Activated naive CD8-positive, alpha-beta T cell treated with anti-CD3 and anti-CD28 coated beads, Interleukin-2, amount 10 ng/mL, durations not matched to agents 7 days and 5 days (primary cell): ENCODE results near the gene MPHOSPH6. TPM values are rescaled to one million over a fixed set of nuclear protein-coding genes. Genes with fewer than 3 reads are reported as not detected.
"Not testable (repeated sequence)": the region's sequence is repeated elsewhere in the genome, so short reads cannot be mapped to it uniquely, and the experiment has no call there.

Experiments used
- ATAC-seq: fragments of 150-1000 bp; cut with Tn5 transposase; one replicate; pipeline ENCODE4 v1.10.0; 2021; ENCODE audit warnings: low read depth, moderate library complexity
- POLR2A ChIA-PET: fragments of 350-600 bp; sonication (Branson Sonifier 250); formaldehyde crosslinking; loops from one replicate; lab custom pipeline; 2021; ENCODE audit warnings: antibody characterized with exemption; lab: Charles Lee
- DNase-seq: peaks from one replicate; pipeline ENCODE4 v3.0.0; 2021
- H3K27ac Mint-ChIP-seq: one replicate; pipeline ENCODE4 v1.8.0; 2022; ENCODE audit warnings: mild to moderate bottlenecking, mixed read lengths
- H3K27me3 Mint-ChIP-seq: one replicate; pipeline ENCODE4 v1.8.0; 2022; ENCODE audit warnings: mild to moderate bottlenecking, moderate library complexity, mixed read lengths
- H3K36me3 Mint-ChIP-seq: one replicate; pipeline ENCODE4 v1.8.0; 2021; ENCODE audit warnings: mild to moderate bottlenecking, mixed read lengths
- H3K4me1 Mint-ChIP-seq: one replicate; pipeline ENCODE4 v1.8.0; 2021; ENCODE audit warnings: mixed read lengths
- H3K4me3 Mint-ChIP-seq: one replicate; pipeline ENCODE4 v1.8.0; 2022; ENCODE audit warnings: mild to moderate bottlenecking, moderate library complexity, mixed read lengths
- H3K9me3 Mint-ChIP-seq: one replicate; pipeline ENCODE4 v1.8.0; 2021; ENCODE audit warnings: mixed read lengths
- total RNA-seq, 2 experiments: library from RNA; stranded (reverse); gene quantifications; one replicate each; pipeline ENCODE4 v1.2.3, GENCODE V29; 2021

Gene MPHOSPH6
- total RNA-seq, 2 experiments from 2014 or later, result 25.0 to 25.6 TPM

GRCh38 chr16:82152641-82153112 lies 17.3 kb downstream of the MPHOSPH6 start:
- no peaks in the 10 kb centered on the region for H3K4me1 Mint-ChIP-seq
- H3K27ac Mint-ChIP-seq, result no peak overlapping the region
- H3K36me3 Mint-ChIP-seq, result peaks cover 31% of the 10 kb centered on the region
- DNase-seq, result no peak
- POLR2A ChIA-PET, result interaction anchor here (1.4 kb wide), 1 partner anchor 19 kb away, joined by 4 read pairs; no protein-coding TSS in a partner anchor
- no peak overlapping the region for H3K4me3 Mint-ChIP-seq
- no peak for ATAC-seq
- H3K27me3 Mint-ChIP-seq, result no peaks in the 10 kb centered on the region
- peaks cover 2% of the 10 kb centered on the region for H3K9me3 Mint-ChIP-seq

DNA sequence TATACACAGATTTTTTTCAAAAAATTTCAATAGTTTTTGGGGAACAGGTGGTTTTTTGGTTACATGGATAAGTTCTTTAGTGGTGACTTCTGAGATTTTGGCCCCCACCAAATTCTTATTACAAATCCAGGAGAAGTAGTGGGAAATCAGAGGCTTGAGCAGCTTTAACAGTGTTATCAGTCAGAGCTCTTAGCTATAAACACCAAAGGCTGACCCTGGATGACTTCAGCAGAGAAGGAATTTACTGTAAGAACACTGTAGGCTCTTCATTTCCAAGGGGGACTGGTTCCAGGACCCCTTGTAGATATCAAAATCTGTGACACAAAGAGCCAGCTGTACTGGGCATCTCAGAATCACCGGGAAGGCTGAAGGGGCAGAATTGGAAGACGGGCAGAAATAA lies 17.8 kb downstream of the MPHOSPH6 start:
- Mint-ChIP-seq H3K4me1 (no peaks in the 10 kb centered on the region), H3K27ac (no peak overlapping the region), H3K9me3 (peaks cover 2% of the 10 kb centered on the region), H3K4me3 (no peak overlapping the region), H3K36me3 (peaks cover 33% of the 10 kb centered on the region), H3K27me3 (no peaks in the 10 kb centered on the region)
- ATAC-seq, result no peak
- POLR2A ChIA-PET, result interaction anchor here (1.4 kb wide), 1 partner anchor 18 kb away, joined by 4 read pairs; no protein-coding TSS in a partner anchor
- DNase-seq, result no peak

GRCh38 chr16:82150549-82150948 lies 19.5 kb downstream of the MPHOSPH6 start:
- no peak overlapping the region for H3K27ac Mint-ChIP-seq
- POLR2A ChIA-PET, result no interaction called here
- no peak for ATAC-seq
- no peak for DNase-seq
- no peaks in the 10 kb centered on the region for H3K4me1 Mint-ChIP-seq
- no peaks in the 10 kb centered on the region for H3K27me3 Mint-ChIP-seq
- H3K36me3 Mint-ChIP-seq, result peaks cover 39% of the 10 kb centered on the region
- peaks cover 2% of the 10 kb centered on the region for H3K9me3 Mint-ChIP-seq
- H3K4me3 Mint-ChIP-seq, result no peak overlapping the region

GRCh38 chr16:82149536-82149935 lies 20.5 kb downstream of the MPHOSPH6 start:
- H3K27ac Mint-ChIP-seq, result no peak overlapping the region
- no peak overlapping the region for H3K4me3 Mint-ChIP-seq
- H3K27me3 Mint-ChIP-seq, result no peaks in the 10 kb centered on the region
- DNase-seq, result no peak
- POLR2A ChIA-PET, result no interaction called here
- peaks cover 33% of the 10 kb centered on the region for H3K36me3 Mint-ChIP-seq
- H3K9me3 Mint-ChIP-seq, result no peaks in the 10 kb centered on the region
- ATAC-seq, result no peak
- H3K4me1 Mint-ChIP-seq, result no peaks in the 10 kb centered on the region

GRCh38 chr16:82147546-82147945 lies 22.5 kb downstream of the MPHOSPH6 start:
- no peak for ATAC-seq
- no peaks in the 10 kb centered on the region for H3K27me3 Mint-ChIP-seq
- H3K4me3 Mint-ChIP-seq, result no peak overlapping the region
- no peaks in the 10 kb centered on the region for H3K9me3 Mint-ChIP-seq
- DNase-seq, result no peak
- POLR2A ChIA-PET, result no interaction called here
- H3K36me3 Mint-ChIP-seq, result peaks cover 22% of the 10 kb centered on the region
- H3K4me1 Mint-ChIP-seq, result no peaks in the 10 kb centered on the region
- no peak overlapping the region for H3K27ac Mint-ChIP-seq

GRCh38 chr16:82146957-82147356 lies 23.1 kb downstream of the MPHOSPH6 start:
- Mint-ChIP-seq H3K4me3 (no peak overlapping the region), H3K9me3 (no peaks in the 10 kb centered on the region), H3K27me3 (no peaks in the 10 kb centered on the region), H3K27ac (no peak overlapping the region), H3K36me3 (peaks cover 22% of the 10 kb centered on the region), H3K4me1 (no peaks in the 10 kb centered on the region)
- POLR2A ChIA-PET, result no interaction called here
- DNase-seq, result no peak
- no peak for ATAC-seq

- ATAC-seq, result no peak
These were observed 23.5 kb downstream of the MPHOSPH6 start for GRCh38 chr16:82146556-82146955.

GRCh38 chr16:82139286-82139571 lies 30.8 kb downstream of the MPHOSPH6 start:
- Mint-ChIP-seq H3K36me3 (peaks cover 20% of the 10 kb centered on the region), H3K27ac (peak overlapping the region; percentile 64), H3K4me3 (peak overlapping the region; percentile 59)
- H3K4me1 Mint-ChIP-seq, DNase-seq, H3K9me3 Mint-ChIP-seq, ATAC-seq, POLR2A ChIA-PET, H3K27me3 Mint-ChIP-seq: not testable (repeated sequence)

More at GRCh38 chr16:82146556-82146955, 23.5 kb downstream of the MPHOSPH6 start:
- Mint-ChIP-seq H3K9me3 (no peaks in the 10 kb centered on the region), H3K27me3 (no peaks in the 10 kb centered on the region), H3K4me3 (no peak overlapping the region), H3K4me1 (no peaks in the 10 kb centered on the region), H3K27ac (no peak overlapping the region), H3K36me3 (peaks cover 24% of the 10 kb centered on the region)
- POLR2A ChIA-PET, result no interaction called here
- DNase-seq, result no peak

GRCh38 chr16:82138478-82139285 lies 31.3 kb downstream of the MPHOSPH6 start:
- no peaks in the 10 kb centered on the region for H3K27me3 Mint-ChIP-seq
- H3K36me3 Mint-ChIP-seq, result peaks cover 20% of the 10 kb centered on the region
- ATAC-seq, result no peak
- DNase-seq, result no peak
- H3K9me3 Mint-ChIP-seq, result no peaks in the 10 kb centered on the region
- POLR2A ChIA-PET, result interaction anchor here (0.8 kb wide), 1 partner anchor 31 kb away, joined by 3 read pairs; the partner anchor contains the start of gene MPHOSPH6
- H3K4me3 Mint-ChIP-seq, result peak overlapping the region; percentile 59
- H3K4me1 Mint-ChIP-seq, result peaks cover 15% of the 10 kb centered on the region
- H3K27ac Mint-ChIP-seq, result peak overlapping the region; percentile 64

GRCh38 chr16:82137822-82138167 lies 32.2 kb downstream of the MPHOSPH6 start:
- POLR2A ChIA-PET, result no interaction called here
- Mint-ChIP-seq H3K36me3 (peaks cover 20% of the 10 kb centered on the region), H3K4me1 (peaks cover 19% of the 10 kb centered on the region), H3K4me3 (no peak overlapping the region), H3K9me3 (no peaks in the 10 kb centered on the region), H3K27me3 (no peaks in the 10 kb centered on the region), H3K27ac (no peak overlapping the region)
- DNase-seq, result no peak
- no peak for ATAC-seq

DNA sequence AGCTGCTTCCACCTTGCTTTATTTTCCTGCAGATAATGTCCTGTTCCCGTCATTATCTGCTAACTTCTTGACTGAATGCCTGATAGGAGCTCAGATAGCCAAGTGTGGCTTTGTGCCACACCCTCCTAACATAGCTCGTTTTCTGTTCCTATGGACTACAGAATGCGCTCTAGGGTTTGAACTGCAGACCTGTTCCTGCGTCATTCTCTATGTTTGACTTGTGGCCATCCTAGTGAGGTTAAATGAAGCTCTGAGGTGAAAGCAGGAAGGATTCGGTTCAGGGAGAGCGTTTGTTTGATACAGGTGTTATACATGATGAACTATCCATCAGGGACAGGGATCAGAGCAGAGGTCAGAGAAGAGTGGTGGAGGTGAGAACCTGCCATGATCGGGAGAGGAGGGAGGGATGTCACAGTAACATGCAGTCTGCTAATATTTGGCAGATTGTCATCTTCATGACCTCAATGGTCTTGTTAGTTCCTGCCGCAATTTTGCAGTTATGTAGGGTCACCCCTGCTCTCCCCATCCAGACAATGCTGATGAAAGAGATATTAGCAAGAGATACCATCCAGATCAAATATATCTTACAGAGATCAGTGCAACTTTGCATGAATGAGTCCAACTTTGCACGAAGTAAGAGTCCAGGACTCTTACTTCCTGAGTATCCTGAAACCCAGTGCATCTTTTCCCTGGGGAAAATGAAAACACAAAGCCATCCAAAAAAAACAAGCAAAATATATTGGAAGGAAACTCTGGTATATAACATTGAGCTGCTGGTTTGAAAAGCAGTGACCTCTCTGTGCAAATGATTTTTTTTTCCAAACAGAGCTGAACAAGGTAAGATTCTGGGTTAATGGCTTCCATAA lies 32.8 kb downstream of the MPHOSPH6 start:
- Mint-ChIP-seq H3K4me3 (no peak overlapping the region), H3K27me3 (peaks cover 2% of the 10 kb centered on the region), H3K9me3 (no peaks in the 10 kb centered on the region), H3K27ac (peak overlapping the region; percentile 6), H3K4me1 (peaks cover 19% of the 10 kb centered on the region), H3K36me3 (peaks cover 20% of the 10 kb centered on the region)
- no peak for DNase-seq
- POLR2A ChIA-PET, result no interaction called here
- no peak for ATAC-seq

GRCh38 chr16:82135844-82136243 lies 34.2 kb downstream of the MPHOSPH6 start:
- H3K4me1 Mint-ChIP-seq, result peaks cover 19% of the 10 kb centered on the region
- peaks cover 16% of the 10 kb centered on the region for H3K36me3 Mint-ChIP-seq
- peaks cover 2% of the 10 kb centered on the region for H3K27me3 Mint-ChIP-seq
- POLR2A ChIA-PET, result no interaction called here
- ATAC-seq (no peak), DNase-seq (no peak)
- no peaks in the 10 kb centered on the region for H3K9me3 Mint-ChIP-seq
- no peak overlapping the region for H3K27ac Mint-ChIP-seq
- H3K4me3 Mint-ChIP-seq, result no peak overlapping the region

GRCh38 chr16:82134846-82135245 lies 35.2 kb downstream of the MPHOSPH6 start:
- ATAC-seq (no peak), DNase-seq (no peak)
- Mint-ChIP-seq H3K36me3 (peaks cover 14% of the 10 kb centered on the region), H3K27me3 (peaks cover 2% of the 10 kb centered on the region), H3K4me3 (no peak overlapping the region), H3K27ac (no peak overlapping the region), H3K9me3 (no peaks in the 10 kb centered on the region), H3K4me1 (peaks cover 19% of the 10 kb centered on the region)
- POLR2A ChIA-PET, result interaction anchor here (1.8 kb wide), 1 partner anchor 18 kb away, joined by 4 read pairs; no protein-coding TSS in a partner anchor
